H9 (cell line): Measurements from ENCODE around the gene RAI1. TPM values are rescaled to one million over a fixed set of nuclear protein-coding genes. Genes with fewer than 3 reads are reported as not detected.

Source experiments
- DNase-seq: peaks from one replicate; pipeline ENCODE4 v3.0.0-alpha.2; 2017
- H2AFZ ChIP-seq: one replicate; pipeline ENCODE4 v1.6.1; 2013; ENCODE audit warnings: mild to moderate bottlenecking, low read length, control low read depth, moderate library complexity
- H2AK5ac ChIP-seq: 2 replicates; pipeline ENCODE4 v1.6.1; 2013; ENCODE audit warnings: low read length, control low read depth, mixed read lengths; ENCODE audit not compliant: insufficient read length
- H2BK120ac ChIP-seq: one replicate; pipeline ENCODE4 v1.6.1; 2013; ENCODE audit warnings: low read depth, mild to moderate bottlenecking, low read length, control low read depth, inconsistent platforms; ENCODE audit not compliant: poor library complexity, severe bottlenecking
- H2BK12ac ChIP-seq: 2 replicates; pipeline ENCODE4 v1.6.1; 2013; ENCODE audit warnings: low read length, control low read depth, mixed read lengths, low read depth; ENCODE audit not compliant: insufficient read length
- H2BK15ac ChIP-seq: 2 replicates; pipeline ENCODE4 v1.6.1; 2013; ENCODE audit warnings: low read depth, low read length, control low read depth
- H2BK20ac ChIP-seq: one replicate; pipeline ENCODE4 v1.6.1; 2013; ENCODE audit warnings: low read depth, mild to moderate bottlenecking, low read length, control low read depth, inconsistent platforms; ENCODE audit not compliant: poor library complexity, severe bottlenecking
- H2BK5ac ChIP-seq: 2 replicates; pipeline ENCODE4 v1.6.1; 2013; ENCODE audit warnings: low read length, control low read depth, mixed read lengths; ENCODE audit not compliant: insufficient read length
- H3K14ac ChIP-seq: 2 replicates; pipeline ENCODE4 v1.6.1; 2013; ENCODE audit warnings: low read length, control low read depth; ENCODE audit not compliant: insufficient read depth
- H3K18ac ChIP-seq: 2 replicates; pipeline ENCODE4 v1.6.1; 2013; ENCODE audit warnings: low read depth, mild to moderate bottlenecking, mixed read lengths, low read length, control low read depth; ENCODE audit not compliant: insufficient read length
- H3K23ac ChIP-seq: 2 replicates; pipeline ENCODE4 v1.6.1; 2013; ENCODE audit warnings: low read length, control low read depth, mixed read lengths, low read depth; ENCODE audit not compliant: insufficient read length
- H3K23me2 ChIP-seq: 2 replicates; pipeline ENCODE4 v1.6.1; 2013; ENCODE audit warnings: low read depth, mild to moderate bottlenecking, mixed read lengths, low read length, control low read depth; ENCODE audit not compliant: insufficient read length, poor library complexity, severe bottlenecking
- H3K27ac ChIP-seq: 2 replicates; pipeline ENCODE4 v1.5.1; 2013; ENCODE audit warnings: low read length, control low read depth, mixed read lengths, low read depth; ENCODE audit not compliant: insufficient read length
- H3K27me3 ChIP-seq: 2 replicates; pipeline ENCODE4 v1.6.1; 2013; ENCODE audit warnings: low read length, control low read depth, inconsistent platforms; ENCODE audit not compliant: insufficient read depth
- H3K4ac ChIP-seq: 2 replicates; pipeline ENCODE4 v1.6.1; 2013; ENCODE audit warnings: low read depth, mild to moderate bottlenecking, control low read depth, inconsistent platforms, low read length, moderate library complexity
- H3K4me1 ChIP-seq: 2 replicates; pipeline ENCODE4 v1.6.1; 2013; ENCODE audit warnings: low read length, control low read depth, inconsistent platforms; ENCODE audit not compliant: insufficient read depth
- H3K4me2 ChIP-seq: 2 replicates; pipeline ENCODE4 v1.6.1; 2013; ENCODE audit warnings: low read length, control low read depth, mixed read lengths; ENCODE audit not compliant: insufficient read length, insufficient read depth
- H3K56ac ChIP-seq: 2 replicates; pipeline ENCODE4 v1.6.1; 2013; ENCODE audit warnings: low read depth, mild to moderate bottlenecking, mixed read lengths, low read length, control low read depth; ENCODE audit not compliant: insufficient read length
- H3K79me1 ChIP-seq: 2 replicates; pipeline ENCODE4 v1.6.1; 2013; ENCODE audit warnings: low read depth, mild to moderate bottlenecking, moderate library complexity, low read length, control low read depth, inconsistent platforms; ENCODE audit not compliant: insufficient read depth, poor library complexity, severe bottlenecking
- H3K79me2 ChIP-seq: 2 replicates; pipeline ENCODE4 v1.6.1; 2013; ENCODE audit warnings: low read length, control low read depth, inconsistent platforms; ENCODE audit not compliant: insufficient read depth
- H3K9ac ChIP-seq: 2 replicates; pipeline ENCODE4 v1.6.1; 2013; ENCODE audit warnings: low read length, control low read depth, mixed read lengths; ENCODE audit not compliant: insufficient read length; ENCODE audit errors: extremely low read depth
- H3K9me3 ChIP-seq: one replicate; pipeline ENCODE4 v1.6.1; 2013; ENCODE audit warnings: low read depth, low read length, inconsistent platforms; ENCODE audit not compliant: control insufficient read depth
- H3T11ph ChIP-seq: one replicate; pipeline ENCODE4 v1.6.1; 2013; ENCODE audit warnings: mild to moderate bottlenecking, low read length, control low read depth, inconsistent platforms
- H4K20me1 ChIP-seq: one replicate; pipeline ENCODE4 v1.6.1; 2013; ENCODE audit not compliant: control insufficient read depth, insufficient read length, insufficient read depth
- H4K5ac ChIP-seq: 2 replicates; pipeline ENCODE4 v1.6.1; 2013; ENCODE audit warnings: low read depth, mild to moderate bottlenecking, mixed read lengths, low read length, control low read depth; ENCODE audit not compliant: insufficient read length
- H4K8ac ChIP-seq: replicated peaks from 2 replicates; pipeline ENCODE4 v1.6.1; 2013; ENCODE audit warnings: low read length, control low read depth, mixed read lengths, low read depth; ENCODE audit not compliant: insufficient read length
- H4K91ac ChIP-seq: 2 replicates; pipeline ENCODE4 v1.6.1; 2013; ENCODE audit warnings: low read depth, mild to moderate bottlenecking, moderate library complexity, mixed read lengths, low read length, control low read depth; ENCODE audit not compliant: insufficient read length
- H3K27ac Mint-ChIP-seq, 3 experiments: 2 replicates in 2 of 3; 3 replicates in 1 of 3; pipeline ENCODE4 v1.8.0; 2020 to 2021; ENCODE audit warnings: mixed read lengths in 3 of 3, mild to moderate bottlenecking in 1 of 3, moderate library complexity in 1 of 3
- H3K27me3 Mint-ChIP-seq: 2 replicates; pipeline ENCODE4 v1.8.0; 2021; ENCODE audit warnings: low read depth, mild to moderate bottlenecking, moderate library complexity, mixed read lengths
- H3K36me3 Mint-ChIP-seq, 3 experiments: 2 replicates in 2 of 3; 3 replicates in 1 of 3; pipeline ENCODE4 v1.8.0; 2020 to 2021; ENCODE audit warnings: low read depth in 3 of 3, mixed read lengths in 3 of 3; ENCODE audit not compliant: insufficient read depth in 1 of 3
- H3K4me1 Mint-ChIP-seq, 2 experiments: 2 replicates each; pipeline ENCODE4 v1.8.0; 2020; ENCODE audit warnings: mixed read lengths in 2 of 2
- H3K4me3 Mint-ChIP-seq, 2 experiments: 2 replicates in 1 of 2; 3 replicates in 1 of 2; pipeline ENCODE4 v1.8.0; 2020 to 2021; ENCODE audit warnings: mild to moderate bottlenecking in 2 of 2, mixed read lengths in 2 of 2, moderate library complexity in 1 of 2
- H3K9me3 Mint-ChIP-seq, 2 experiments: 2 replicates in 1 of 2; 3 replicates in 1 of 2; pipeline ENCODE4 v1.8.0; 2020; ENCODE audit warnings: mild to moderate bottlenecking in 2 of 2, mixed read lengths in 2 of 2, moderate library complexity in 1 of 2
- CTCF ChIP-seq: fragments of 200-600 bp; sonication (generic); conservative IDR thresholded peaks from 3 replicates; pipeline ENCODE4 v1.8.0; 2021; ENCODE audit warnings: antibody characterized with exemption, mild to moderate bottlenecking
- WGBS: extraction: QIAGEN DNeasy Blood & Tissue Kit; methylation state at CpG from one replicate; pipeline ENCODE4 v1.1.7; 2013; ENCODE audit warnings: missing lambda C conversion rate, low lambda C conversion rate, mixed read lengths; ENCODE audit not compliant: insufficient read length; ENCODE audit errors: extremely low coverage; 5-methylcytosine and 5-hydroxymethylcytosine counted together
- total RNA-seq: library from RNA; stranded (reverse); gene quantifications from 2 replicates; pipeline ENCODE4 v1.2.1, GENCODE V29; 2021

Gene RAI1
- total RNA-seq, 1 experiment from 2014 or later: 1.5 TPM

GRCh38 chr17:17824119-17824782 is 143.0 kb downstream of the RAI1 start:
- no peak overlapping the region for H3K23ac ChIP-seq
- H3K4me1 ChIP-seq: peaks cover 11% of the 10 kb centered on the region
- peak overlapping the region; percentile 41 for H2BK12ac ChIP-seq
- no peak overlapping the region for H2BK120ac ChIP-seq
- no peak overlapping the region for H3K9ac ChIP-seq
- no peak overlapping the region for H2BK5ac ChIP-seq
- H2AK5ac ChIP-seq: no peak overlapping the region
- Mint-ChIP-seq H3K27ac (peak overlapping the region; percentile 96 to 99 (median 97)), H3K9me3 (no peaks in the 10 kb centered on the region), H3K4me3 (peak overlapping the region; percentile 44 to 54), H3K27me3 (no peaks in the 10 kb centered on the region), H3K36me3 (peaks cover 10 to 35% (median 28%) of the 10 kb centered on the region in 3 experiments), H3K4me1 (peaks cover 49 to 73% of the 10 kb centered on the region in 2 experiments)
- H3K27ac ChIP-seq: peak overlapping the region; percentile 52
- no peak overlapping the region for H2BK15ac ChIP-seq
- H4K91ac ChIP-seq: peak overlapping the region; percentile 10
- no peak overlapping the region for H2BK20ac ChIP-seq
- peak overlapping the region; percentile 47 for H4K5ac ChIP-seq
- H3K23me2 ChIP-seq: peaks cover 9% of the 10 kb centered on the region
- no peak for TF ChIP-seq CTCF
- no peak overlapping the region for H2AFZ ChIP-seq
- H4K8ac ChIP-seq: no peak overlapping the region
- peaks cover 8% of the 10 kb centered on the region; the same call in 1 of the 2 replicates for H3K79me2 ChIP-seq
- peaks cover 2% of the 10 kb centered on the region for H4K20me1 ChIP-seq
- peaks cover 17% of the 10 kb centered on the region for H3K79me1 ChIP-seq
- peak overlapping the region; percentile 75 for H3K4me2 ChIP-seq
- H3K18ac ChIP-seq: peak overlapping the region; percentile 91
- WGBS: no CpG with 5 or more reads among the region's 11 CpGs
- no peak overlapping the region; the same call in 1 of the 2 replicates for H3K4ac ChIP-seq
- H3K14ac ChIP-seq: peak overlapping the region; percentile 74; the same call in 1 of the 2 replicates
- H3K9me3 ChIP-seq: no peaks in the 10 kb centered on the region
- H3T11ph ChIP-seq: no peak overlapping the region
- no peaks in the 10 kb centered on the region for H3K27me3 ChIP-seq
- no peak for DNase-seq
- H3K56ac ChIP-seq: no peak overlapping the region
